ENCODE results near the gene CBX2. TPM values are rescaled to one million over a fixed set of nuclear protein-coding genes. Genes with fewer than 3 reads are reported as not detected.

Gene CBX2
- total RNA-seq, 2 donors from 2014 or later: 0.95 to 2.1 TPM

DNA sequence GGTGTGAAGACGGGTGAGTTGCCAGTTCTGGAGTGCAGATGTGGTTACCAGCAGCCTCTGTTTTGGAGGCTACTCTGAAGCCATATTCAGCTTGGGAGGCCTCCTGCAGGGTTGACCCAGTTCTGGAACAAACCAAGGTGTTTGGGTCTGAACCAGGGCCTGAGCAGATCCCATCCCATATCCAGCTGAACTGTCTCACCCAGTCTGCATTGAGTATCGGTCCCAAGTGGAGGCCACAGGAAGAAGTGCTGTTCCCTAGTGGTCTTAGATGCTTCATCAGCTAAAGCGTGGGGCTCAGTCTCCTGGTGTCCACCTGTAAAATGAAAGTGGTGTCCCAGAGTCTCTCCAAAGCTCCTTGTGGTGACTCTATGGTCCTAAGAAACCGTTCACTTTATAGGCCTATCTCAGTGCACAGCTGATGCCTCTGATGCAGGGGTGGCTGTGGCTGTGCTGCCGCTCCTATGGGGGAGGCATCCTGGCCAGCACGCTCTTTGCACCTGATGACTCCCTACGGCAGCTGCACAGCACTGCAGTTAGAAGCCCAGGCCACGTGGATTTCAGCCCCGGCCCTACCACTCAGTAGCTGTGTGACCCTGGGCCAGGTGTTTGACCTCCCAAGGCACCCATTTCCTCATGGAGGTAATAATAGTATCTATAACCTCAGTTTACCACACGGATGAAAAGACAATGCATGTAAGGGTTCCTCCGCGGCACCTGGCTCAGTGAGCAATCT lies 40.2 kb downstream of the CBX2 start:
- no peaks in the 10 kb centered on the region for H3K9me3 Mint-ChIP-seq
- H3K36me3 Mint-ChIP-seq: no peaks in the 10 kb centered on the region
- H3K27ac Mint-ChIP-seq: no peak overlapping the region
- no peak overlapping the region for H3K4me3 Mint-ChIP-seq
- no peak for ATAC-seq
- DNase-seq (ENCODE audit: low spot score): no peak
- H3K27me3 Mint-ChIP-seq: peaks cover 33 to 37% of the 10 kb centered on the region in 2 donors
- peaks cover 5 to 6% of the 10 kb centered on the region in 2 donors for H3K4me1 Mint-ChIP-seq (ENCODE audit: low read depth in 2 of 2)

DNA sequence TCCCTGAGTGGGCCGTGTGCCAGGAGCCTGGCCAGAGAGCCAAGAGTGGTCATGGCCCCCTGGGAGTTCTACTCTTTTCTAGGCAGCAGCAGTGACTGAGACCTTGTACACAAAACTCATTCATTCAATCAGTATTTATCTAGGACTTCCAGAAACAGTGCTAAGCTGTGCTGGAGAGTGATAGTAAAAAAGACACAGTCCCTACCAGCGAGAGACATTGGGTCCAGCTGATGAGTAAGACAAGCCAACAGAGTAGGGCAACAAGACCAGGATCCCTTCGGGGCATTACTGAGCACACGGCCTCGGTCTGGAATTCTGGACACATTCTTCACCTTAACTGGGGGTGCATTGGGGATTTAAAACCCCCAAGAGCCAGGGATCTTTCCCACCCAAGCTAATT lies 41.1 kb downstream of the CBX2 start:
- DNase-seq (ENCODE audit: low spot score) (no peak), ATAC-seq (no peak)
- H3K27me3 Mint-ChIP-seq: peaks cover 33 to 41% of the 10 kb centered on the region in 2 donors
- no peak overlapping the region for H3K27ac Mint-ChIP-seq
- H3K9me3 Mint-ChIP-seq: no peaks in the 10 kb centered on the region
- peaks cover 5% of the 10 kb centered on the region in 2 donors for H3K4me1 Mint-ChIP-seq (ENCODE audit: low read depth in 2 of 2)
- H3K36me3 Mint-ChIP-seq: no peaks in the 10 kb centered on the region
- H3K4me3 Mint-ChIP-seq: no peak overlapping the region

DNA sequence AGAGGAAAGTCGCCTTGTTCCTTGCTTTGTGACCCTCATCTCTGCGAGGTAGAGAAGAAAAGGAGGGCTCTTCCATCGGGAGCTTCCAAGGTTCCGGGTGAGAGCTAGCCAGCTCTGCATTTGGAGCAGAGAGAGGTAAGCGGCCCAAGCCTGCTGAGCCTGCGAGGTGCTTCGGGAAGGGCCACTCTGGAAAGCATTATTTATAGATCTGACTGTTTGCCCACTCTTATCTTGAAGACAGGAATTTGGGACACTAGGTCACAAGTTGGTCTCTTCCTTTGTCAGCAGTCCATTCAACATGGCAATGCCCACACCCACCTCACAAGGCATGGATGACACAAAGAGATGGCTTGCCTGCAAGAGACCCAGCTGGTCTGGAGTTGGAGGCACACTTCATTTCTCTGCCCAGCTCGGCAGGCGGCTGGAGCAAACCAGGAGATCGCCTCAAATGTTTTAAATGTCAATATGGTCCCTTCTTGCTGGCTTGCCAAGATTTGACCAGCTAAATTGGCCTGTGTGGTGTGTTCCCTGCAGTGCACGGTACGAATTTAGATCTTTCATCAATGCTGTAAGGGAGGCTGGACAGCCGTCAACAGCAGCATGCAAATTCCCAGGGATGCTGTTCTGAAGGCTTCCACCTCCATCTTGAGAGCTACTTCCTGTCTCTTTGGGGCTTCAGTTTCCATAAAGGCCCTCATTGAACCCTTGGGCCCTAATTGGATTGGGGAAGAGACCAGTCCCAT lies 41.8 kb downstream of the CBX2 start:
- peaks cover 33 to 41% of the 10 kb centered on the region in 2 donors for H3K27me3 Mint-ChIP-seq
- ATAC-seq: no peak
- no peak overlapping the region for H3K27ac Mint-ChIP-seq

DNA sequence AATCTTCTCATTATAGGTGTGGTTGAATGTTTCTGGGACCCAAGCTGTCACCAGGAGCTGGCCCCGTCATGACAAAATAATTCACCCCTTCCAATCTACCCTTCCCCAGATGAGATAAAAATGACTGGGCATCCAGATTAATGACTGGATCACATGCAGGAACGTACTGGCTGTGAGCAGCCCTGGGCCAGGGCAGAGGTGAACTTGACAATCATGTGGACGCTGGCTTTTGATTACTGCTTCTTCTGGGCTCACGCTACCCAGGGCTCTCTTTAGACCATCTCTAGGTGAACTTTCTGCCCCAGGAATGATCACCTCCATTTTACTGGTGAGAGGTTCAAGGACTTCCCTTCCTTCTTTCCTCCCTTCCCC lies 43.0 kb downstream of the CBX2 start:
- ATAC-seq (no peak), DNase-seq (ENCODE audit: low spot score) (no peak)
- Mint-ChIP-seq H3K9me3 (no peaks in the 10 kb centered on the region), H3K27me3 (peaks cover 35 to 40% of the 10 kb centered on the region in 2 donors), H3K4me3 (no peak overlapping the region), H3K4me1 (ENCODE audit: low read depth in 2 of 2) (peaks cover 7 to 10% of the 10 kb centered on the region in 2 donors), H3K36me3 (peaks cover 6% of the 10 kb centered on the region), H3K27ac (no peak overlapping the region)

More for the DNA sequence above, 41.8 kb downstream of the CBX2 start:
- no peaks in the 10 kb centered on the region for H3K9me3 Mint-ChIP-seq
- peaks cover 5% of the 10 kb centered on the region for H3K36me3 Mint-ChIP-seq
- no peak overlapping the region for H3K4me3 Mint-ChIP-seq
- peaks cover 2 to 5% of the 10 kb centered on the region in 2 donors for H3K4me1 Mint-ChIP-seq (ENCODE audit: low read depth in 2 of 2)
- no peak for DNase-seq (ENCODE audit: low spot score)

DNA sequence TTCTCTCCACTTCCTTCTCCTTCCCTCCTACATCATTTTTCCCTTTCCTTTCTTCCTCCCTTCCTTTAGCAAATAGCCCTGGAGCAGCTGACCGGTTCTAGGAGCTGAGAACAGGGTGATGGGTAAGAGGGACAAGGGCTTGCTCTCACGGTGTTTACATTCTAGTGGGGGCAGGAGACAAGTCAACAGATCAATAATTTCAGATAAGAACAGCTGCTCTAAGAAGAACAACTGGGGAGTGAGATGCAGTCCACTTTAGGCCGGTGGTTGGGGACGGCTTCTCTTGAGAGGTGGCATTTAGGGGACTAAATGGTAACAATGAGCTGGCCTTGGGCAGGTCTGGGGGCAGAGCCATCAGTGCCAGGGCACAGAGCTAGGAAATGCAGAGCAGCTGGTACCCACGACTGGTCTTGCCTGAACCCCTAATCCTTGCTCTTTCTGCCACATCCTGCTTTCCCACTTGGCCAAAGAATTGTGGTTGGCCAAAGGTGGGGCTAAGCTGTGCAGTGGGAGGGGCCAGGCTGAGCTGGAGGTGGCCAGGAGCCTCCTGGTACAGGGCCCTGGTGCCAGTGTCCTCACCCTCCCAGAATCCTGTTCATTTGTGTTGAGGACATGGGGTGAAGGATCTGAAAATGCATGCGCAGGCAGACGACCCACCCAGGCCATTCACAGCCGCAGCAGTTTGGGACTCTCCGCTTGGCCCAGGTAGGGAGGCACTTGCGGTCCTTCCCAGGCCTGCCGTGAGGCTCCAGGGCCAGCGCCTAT lies 43.6 kb downstream of the CBX2 start:
- no peak for ATAC-seq
- H3K4me3 Mint-ChIP-seq: no peak overlapping the region
- H3K9me3 Mint-ChIP-seq: no peaks in the 10 kb centered on the region
- H3K4me1 Mint-ChIP-seq (ENCODE audit: low read depth in 2 of 2): peaks cover 13 to 16% of the 10 kb centered on the region in 2 donors
- no peak for DNase-seq (ENCODE audit: low spot score)
- H3K27me3 Mint-ChIP-seq: peaks cover 35 to 39% of the 10 kb centered on the region in 2 donors
- H3K27ac Mint-ChIP-seq: no peak overlapping the region
- H3K36me3 Mint-ChIP-seq: peaks cover 6% of the 10 kb centered on the region

DNA sequence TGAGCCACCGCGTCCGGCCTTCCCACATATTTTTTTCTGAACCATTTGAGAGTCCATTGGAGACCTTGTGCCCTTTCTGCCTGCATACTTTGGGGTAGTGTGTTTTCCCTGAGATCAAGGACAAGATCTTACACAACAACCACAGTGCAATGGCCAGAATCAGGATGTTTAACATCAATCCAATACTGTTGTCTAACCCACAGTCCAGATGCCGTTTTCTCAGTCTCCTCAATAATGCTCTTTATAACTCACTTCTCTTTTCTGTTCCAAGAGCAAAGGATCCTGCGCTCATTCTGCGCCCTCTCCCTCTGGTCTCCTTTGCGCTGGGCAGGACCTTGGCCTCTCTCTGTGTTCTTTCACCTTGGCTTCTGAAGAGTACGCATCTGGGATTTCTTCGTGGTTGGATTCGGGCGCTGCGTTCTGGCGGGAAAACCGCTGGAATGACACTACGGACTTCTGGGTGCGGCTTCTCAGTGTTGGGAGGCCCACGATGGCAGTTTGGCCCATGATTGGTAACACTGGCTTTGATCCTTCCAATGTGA lies 44.7 kb downstream of the CBX2 start:
- no peak for ATAC-seq
- Mint-ChIP-seq H3K4me1 (ENCODE audit: low read depth in 2 of 2) (peaks cover 16 to 19% of the 10 kb centered on the region in 2 donors), H3K27me3 (peaks cover 25 to 34% of the 10 kb centered on the region in 2 donors)

DNA sequence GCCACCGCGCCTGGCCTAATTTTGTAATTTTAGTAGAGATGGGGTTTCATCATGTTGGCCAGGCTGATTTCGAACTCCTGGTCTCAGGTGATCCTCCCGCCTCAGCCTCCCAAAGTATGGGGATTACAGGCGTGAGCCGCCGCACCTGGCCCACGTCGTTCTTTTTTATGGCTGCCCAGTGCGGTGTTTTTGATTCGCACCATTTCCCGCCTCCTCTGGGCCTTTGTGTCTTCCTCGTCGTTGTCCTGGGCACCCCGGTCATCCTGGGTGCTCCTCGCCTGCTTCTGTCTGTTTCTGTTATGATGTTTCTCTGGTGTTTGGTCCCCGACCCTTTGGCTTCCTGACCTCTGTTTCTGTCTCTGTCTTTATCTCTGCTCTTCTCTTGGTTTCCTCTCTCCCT lies 46.3 kb downstream of the CBX2 start:
- no peak overlapping the region for H3K27ac Mint-ChIP-seq
- DNase-seq (ENCODE audit: low spot score): no peak
- H3K4me1 Mint-ChIP-seq (ENCODE audit: low read depth in 2 of 2): peaks cover 16 to 19% of the 10 kb centered on the region in 2 donors
- no peak overlapping the region for H3K4me3 Mint-ChIP-seq
- H3K36me3 Mint-ChIP-seq: peaks cover 6% of the 10 kb centered on the region
- no peaks in the 10 kb centered on the region for H3K9me3 Mint-ChIP-seq
- no peak for ATAC-seq
- H3K27me3 Mint-ChIP-seq: peaks cover 13 to 27% of the 10 kb centered on the region in 2 donors

More for the DNA sequence above, 44.7 kb downstream of the CBX2 start:
- no peak for DNase-seq (ENCODE audit: low spot score)
- peaks cover 6% of the 10 kb centered on the region for H3K36me3 Mint-ChIP-seq
- no peaks in the 10 kb centered on the region for H3K9me3 Mint-ChIP-seq
- H3K4me3 Mint-ChIP-seq: no peak overlapping the region
- H3K27ac Mint-ChIP-seq: no peak overlapping the region

DNA sequence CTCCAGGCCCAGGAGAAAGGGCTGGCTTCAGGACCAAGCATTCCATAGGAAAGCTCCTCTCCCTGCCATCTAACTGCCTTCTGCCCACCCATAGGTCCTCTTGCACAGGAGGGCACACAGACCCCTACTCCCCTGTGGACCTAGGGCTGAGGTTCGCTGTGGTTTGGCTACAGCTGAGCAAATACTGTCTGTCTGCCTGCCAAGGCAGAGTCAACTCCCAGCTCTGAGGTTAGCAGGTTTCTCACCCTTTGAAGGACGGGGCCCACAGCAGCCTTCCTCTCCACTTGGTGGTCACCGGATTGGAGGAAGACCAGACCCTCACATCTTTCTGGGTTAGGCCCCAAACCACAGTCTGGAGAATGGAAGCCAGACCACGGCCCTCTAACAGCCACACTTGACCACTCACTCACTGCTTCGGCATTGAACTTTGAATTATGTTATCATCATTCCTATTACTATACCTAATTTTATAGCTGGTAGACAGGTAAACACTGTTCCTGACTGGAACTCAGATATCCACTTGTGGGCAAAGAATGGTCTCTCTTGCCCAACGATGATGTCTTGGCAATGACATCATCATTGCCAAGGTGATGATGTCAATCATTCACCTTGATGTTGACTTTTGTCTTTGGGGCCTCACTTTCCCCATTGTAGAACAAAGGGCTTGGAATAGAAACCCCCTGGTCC lies 47.1 kb downstream of the CBX2 start:
- H3K36me3 Mint-ChIP-seq: peaks cover 6% of the 10 kb centered on the region
- no peak for DNase-seq (ENCODE audit: low spot score)

DNA sequence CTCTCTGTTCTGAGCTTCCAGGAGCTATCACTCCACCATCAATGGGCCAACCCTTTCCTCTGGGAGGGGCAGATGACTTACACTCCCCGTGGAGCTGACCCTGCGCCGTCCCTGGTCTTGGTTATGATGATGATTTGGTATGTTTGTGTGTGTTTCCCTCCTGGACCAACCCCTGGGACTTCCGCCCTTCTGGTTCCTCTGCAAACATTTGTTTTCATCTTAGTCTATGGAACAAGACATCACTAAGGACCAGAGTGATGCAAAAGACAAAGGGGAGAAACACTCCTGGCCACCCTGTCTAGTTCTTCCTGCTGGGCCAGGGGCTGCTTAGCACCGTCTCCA lies 47.6 kb downstream of the CBX2 start:
- DNase-seq (ENCODE audit: low spot score): no peak
- Mint-ChIP-seq H3K4me3 (no peak overlapping the region), H3K27me3 (peaks cover 8 to 25% of the 10 kb centered on the region in 2 donors), H3K36me3 (peaks cover 6% of the 10 kb centered on the region), H3K9me3 (no peaks in the 10 kb centered on the region), H3K4me1 (ENCODE audit: low read depth in 2 of 2) (peaks cover 16 to 19% of the 10 kb centered on the region in 2 donors), H3K27ac (no peak overlapping the region)
- no peak for ATAC-seq

More for the DNA sequence above, 47.1 kb downstream of the CBX2 start:
- no peaks in the 10 kb centered on the region for H3K9me3 Mint-ChIP-seq
- peaks cover 11 to 26% of the 10 kb centered on the region in 2 donors for H3K27me3 Mint-ChIP-seq
- peak; percentile 51 to 66 for ATAC-seq
- H3K27ac Mint-ChIP-seq: no peak overlapping the region
- no peak overlapping the region for H3K4me3 Mint-ChIP-seq
- H3K4me1 Mint-ChIP-seq (ENCODE audit: low read depth in 2 of 2): peaks cover 16 to 19% of the 10 kb centered on the region in 2 donors

DNA sequence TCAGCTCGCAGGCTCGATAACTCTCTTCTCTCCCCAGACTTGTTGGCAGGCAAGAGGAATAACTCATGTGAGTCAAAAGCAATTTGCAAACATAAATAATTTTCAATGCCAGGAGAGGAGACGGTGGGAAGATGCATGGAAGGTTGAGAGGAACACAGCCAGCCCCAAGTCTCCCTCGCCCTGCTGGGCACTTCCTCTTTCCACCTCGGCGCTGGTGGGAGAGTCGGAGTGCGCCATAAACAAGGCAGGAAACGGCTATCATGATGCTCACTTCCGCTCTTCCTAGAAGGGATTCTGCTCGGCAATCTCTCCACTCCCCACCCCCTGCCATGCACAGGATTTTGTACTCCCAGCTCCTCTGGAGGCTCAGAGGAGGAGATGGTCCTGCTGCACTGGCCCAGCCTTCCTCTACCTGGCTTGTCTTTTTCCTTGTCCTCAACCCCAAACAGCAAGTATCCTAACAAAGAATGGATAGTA lies 48.3 kb downstream of the CBX2 start:
- Mint-ChIP-seq H3K4me1 (ENCODE audit: low read depth in 2 of 2) (peaks cover 16 to 19% of the 10 kb centered on the region in 2 donors), H3K36me3 (peaks cover 6% of the 10 kb centered on the region), H3K4me3 (no peak overlapping the region), H3K27me3 (peaks cover 8 to 24% of the 10 kb centered on the region in 2 donors), H3K27ac (no peak overlapping the region), H3K9me3 (no peaks in the 10 kb centered on the region)
- no peak for ATAC-seq
- no peak for DNase-seq (ENCODE audit: low spot score)

DNA sequence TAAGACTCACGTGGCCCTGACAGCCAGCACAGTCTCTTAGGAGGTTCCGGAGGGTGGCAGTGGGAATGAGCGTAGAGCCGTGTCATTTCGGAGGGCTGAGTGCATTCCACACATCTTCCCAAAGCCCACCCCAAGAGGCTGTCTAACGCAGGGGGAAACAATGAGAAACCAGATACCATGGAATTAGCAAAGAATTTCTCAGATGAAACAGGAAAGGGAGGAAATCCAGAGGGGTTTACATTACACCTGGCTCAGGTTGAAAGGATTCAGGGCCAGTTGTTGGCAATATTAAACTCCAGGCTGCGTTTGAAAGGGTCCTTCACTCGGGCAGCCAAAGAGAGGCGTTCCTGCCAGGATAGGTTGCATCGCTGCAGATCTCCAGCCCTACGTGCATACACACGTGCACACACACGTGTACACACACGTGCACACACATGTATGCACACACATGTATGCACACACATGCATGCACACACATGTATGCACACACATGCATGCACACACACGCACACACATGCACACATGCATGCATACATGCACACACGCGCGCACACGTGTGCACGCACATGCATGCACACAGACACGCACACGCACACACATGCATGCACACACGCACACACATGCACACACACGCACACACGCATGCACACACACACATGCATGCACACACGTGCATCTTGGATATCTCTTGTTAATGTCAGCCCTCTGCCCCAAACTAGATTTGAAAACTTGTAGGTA lies 49.1 kb downstream of the CBX2 start:
- DNase-seq (ENCODE audit: low spot score) (no peak), ATAC-seq (no peak)
- peaks cover 16 to 19% of the 10 kb centered on the region in 2 donors for H3K4me1 Mint-ChIP-seq (ENCODE audit: low read depth in 2 of 2)
- peaks cover 8 to 20% of the 10 kb centered on the region in 2 donors for H3K27me3 Mint-ChIP-seq
- H3K9me3 Mint-ChIP-seq: no peaks in the 10 kb centered on the region
- no peak overlapping the region for H3K27ac Mint-ChIP-seq
- H3K4me3 Mint-ChIP-seq: no peak overlapping the region
- H3K36me3 Mint-ChIP-seq: peaks cover 6% of the 10 kb centered on the region

DNA sequence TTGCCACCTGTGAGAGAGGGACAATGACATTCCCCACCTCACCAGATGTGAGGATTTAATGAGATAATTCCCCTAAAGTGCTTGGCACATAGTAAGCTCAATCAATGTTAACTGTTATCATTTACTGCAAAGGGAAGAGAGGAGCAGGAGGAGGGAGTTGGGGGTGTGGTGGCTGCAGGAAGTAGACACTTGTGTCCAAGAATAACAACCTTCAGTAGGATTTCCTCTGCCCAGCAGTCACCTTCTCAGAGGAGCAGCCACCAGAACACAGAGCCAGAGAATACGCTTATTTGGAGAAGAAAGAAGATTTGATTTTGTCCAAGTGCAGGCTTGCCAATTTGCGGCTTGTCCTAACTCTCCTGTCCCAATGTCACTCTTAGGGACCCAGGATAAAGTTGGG lies 51.1 kb downstream of the CBX2 start:
- no peak for ATAC-seq
- Mint-ChIP-seq H3K36me3 (peaks cover 12% of the 10 kb centered on the region), H3K4me3 (no peak overlapping the region), H3K4me1 (ENCODE audit: low read depth in 2 of 2) (peaks cover 22 to 24% of the 10 kb centered on the region in 2 donors), H3K27me3 (peaks cover 8 to 9% of the 10 kb centered on the region in 2 donors), H3K27ac (peak overlapping the region in 1 of 2 donors; percentile 41), H3K9me3 (no peaks in the 10 kb centered on the region)
- DNase-seq (ENCODE audit: low spot score): no peak
